HG03039 (cell line): Measurements from ENCODE around the gene ACKR2.

ENCODE experiments used
- ATAC-seq: cut with Tn5 transposase; IDR thresholded peaks from one replicate; pipeline ENCODE4 v1.9.1; 2021; ENCODE audit warnings: mild to moderate bottlenecking, moderate library complexity; ENCODE audit not compliant: unreplicated experiment

The ACKR2 gene, protein sequence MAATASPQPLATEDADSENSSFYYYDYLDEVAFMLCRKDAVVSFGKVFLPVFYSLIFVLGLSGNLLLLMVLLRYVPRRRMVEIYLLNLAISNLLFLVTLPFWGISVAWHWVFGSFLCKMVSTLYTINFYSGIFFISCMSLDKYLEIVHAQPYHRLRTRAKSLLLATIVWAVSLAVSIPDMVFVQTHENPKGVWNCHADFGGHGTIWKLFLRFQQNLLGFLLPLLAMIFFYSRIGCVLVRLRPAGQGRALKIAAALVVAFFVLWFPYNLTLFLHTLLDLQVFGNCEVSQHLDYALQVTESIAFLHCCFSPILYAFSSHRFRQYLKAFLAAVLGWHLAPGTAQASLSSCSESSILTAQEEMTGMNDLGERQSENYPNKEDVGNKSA

DNA sequence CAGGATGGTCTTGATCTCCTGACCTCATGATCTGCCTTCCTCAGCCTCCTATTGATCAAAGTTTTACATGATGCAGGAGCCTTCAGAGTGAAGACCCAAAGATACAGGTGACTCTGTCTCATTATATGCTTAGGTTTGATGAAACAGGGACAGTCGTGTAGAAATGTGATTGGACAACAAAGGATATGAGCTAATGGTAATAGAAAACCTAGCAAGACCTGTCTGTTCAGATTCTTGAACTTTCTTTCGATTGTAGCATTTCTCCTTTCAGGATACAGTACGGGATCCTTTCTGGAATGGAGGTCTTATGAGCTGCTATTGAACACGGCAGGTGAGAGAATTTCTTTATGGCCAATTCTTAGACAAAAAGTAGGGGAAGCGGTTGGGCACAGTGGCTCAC, at the start of gene ACKR2:
TSS of gene ACKR2 (plus strand) at position 244 of the 400 bp plus-strand sequence. CDS start 55,058 bp downstream, outside the sequence.
- ATAC-seq, result no peak

DNA sequence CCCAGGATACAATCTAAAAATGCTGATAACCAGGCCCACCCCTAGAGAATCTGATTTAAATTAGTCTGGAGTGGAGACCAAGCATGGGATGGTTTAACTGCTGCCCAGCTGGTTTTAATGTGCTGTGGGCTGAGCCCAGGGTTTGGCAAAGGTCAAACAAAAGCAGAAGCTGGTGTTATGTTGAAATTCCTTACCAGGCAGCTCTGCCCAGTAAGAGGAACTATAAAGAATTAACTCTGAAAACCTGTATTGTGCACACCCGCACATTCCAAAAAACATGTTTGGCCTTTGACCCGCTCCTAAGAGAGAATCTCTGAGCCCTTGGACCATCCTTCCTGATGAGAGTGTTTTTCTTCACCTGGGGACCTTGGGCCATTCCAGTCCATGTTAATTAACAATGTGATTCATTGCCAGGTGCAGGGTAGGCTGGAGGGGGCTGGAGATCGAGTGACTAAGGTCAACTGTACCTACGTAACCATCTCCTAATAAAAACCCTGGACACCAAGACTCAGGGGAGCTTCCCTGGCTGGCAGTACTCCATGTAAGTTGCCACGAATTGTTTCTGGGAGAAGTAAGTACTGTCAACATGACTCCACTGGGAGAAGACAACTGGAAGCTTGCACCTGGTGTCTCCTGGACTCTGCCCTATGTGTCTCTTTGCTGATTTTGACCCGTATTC, 47.1 kb upstream of the ACKR2 start:
- ATAC-seq, result no peak

DNA sequence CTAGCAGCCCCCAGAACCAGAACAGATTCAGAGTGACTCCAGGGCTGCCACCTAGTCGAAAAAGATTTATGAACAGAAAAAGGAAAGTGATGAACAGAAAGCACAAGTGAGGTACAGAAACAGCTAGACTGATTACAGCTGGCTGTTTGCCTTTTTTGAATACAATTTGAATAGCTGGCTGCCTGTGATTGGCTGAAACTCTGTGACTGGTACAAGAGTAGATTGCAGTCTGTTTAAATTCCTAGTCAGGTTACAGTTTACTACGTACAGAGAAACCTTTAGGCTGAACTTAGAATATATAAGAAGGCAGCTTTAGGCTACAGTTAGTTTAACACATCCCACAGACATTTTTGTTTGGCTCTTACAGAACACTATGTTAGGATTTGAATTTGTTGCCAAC, 46.2 kb upstream of the ACKR2 start:
- ATAC-seq, result no peak

DNA sequence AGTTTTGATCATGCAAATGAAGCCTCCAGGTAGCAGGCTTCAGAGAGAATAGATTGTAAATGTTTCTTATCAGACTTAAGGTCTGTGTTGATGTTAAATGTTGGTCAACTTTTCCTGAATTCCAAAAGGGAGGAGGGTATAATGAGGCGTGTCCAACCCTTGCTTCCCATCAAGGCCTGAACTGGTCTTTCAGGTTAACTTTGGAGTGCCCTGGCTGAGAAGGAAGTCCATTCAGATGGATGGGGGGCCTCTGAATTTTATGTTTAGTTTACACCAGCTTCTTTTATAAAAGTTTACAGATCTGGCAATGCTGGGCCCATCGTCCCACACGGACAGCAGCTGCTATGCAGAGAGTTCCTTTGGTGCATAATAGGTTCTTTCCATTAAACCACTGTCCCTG, 45.1 kb upstream of the ACKR2 start:
- no peak for ATAC-seq

DNA sequence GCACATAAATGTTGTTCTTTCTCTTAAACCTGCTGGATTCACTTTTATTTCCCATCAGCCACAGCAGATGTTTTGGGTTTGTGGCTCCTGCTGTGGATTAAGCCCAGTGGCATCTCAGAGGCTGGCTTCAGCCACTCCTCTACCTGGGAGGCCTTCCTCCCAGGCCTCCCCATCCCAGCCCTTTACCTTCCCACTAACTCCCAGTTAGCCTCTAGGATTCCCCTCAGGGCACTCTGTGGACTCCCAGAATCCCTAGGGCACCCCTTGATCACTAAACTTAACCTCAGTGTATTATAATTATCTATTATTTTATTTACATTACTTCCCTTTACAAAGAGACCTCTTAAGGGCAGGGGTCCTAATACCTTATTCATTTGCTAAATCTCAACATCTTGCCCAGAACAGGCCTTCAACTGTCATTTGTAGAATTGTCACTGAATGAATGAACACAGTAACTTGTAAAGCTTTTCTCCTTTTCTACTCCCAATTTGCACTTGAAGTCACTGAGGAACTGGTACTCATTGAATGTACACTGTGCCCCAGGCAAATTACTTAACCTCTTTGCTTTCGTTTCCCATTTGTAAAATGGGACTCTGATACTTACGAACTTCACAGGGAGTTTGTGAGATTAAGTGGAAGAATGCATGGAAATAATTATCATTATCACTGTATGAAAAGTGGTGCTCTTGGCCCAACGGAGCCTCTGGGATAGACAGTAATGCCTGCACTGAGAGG, 44.5 kb upstream of the ACKR2 start:
- ATAC-seq, result no peak

DNA sequence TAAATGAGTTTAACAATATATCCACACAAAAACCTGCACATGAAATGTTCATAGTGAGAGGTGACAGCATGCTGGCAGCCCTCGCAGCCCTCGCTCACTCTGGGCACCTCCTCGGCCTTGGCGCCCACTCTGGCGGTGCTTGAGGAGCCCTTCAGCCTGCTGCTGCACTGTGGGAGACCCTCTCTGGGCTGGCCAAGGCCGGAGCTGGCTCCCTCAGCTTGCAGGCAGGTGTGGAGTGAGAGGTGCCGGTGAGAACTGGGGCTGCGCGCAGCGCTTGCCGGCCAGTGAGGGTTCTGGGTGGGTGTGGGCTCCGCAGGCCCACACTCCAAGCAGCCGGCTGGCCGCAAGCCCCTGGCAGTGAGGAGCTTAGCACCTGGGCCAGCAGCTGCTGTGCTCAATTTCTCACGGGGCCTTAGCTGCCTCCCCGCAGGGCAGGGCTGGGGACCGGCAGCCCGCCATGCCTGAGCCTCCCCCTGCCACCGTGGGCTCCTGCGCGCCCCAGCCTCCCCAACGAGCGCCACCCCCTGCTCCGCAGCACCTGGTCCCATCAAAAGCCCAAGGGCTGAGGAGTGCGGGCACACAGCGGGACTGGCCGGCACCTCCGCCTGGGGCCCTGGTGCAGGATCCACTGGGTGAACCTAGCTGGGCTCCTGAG, 39.6 kb upstream of the ACKR2 start:
- no peak for ATAC-seq

DNA sequence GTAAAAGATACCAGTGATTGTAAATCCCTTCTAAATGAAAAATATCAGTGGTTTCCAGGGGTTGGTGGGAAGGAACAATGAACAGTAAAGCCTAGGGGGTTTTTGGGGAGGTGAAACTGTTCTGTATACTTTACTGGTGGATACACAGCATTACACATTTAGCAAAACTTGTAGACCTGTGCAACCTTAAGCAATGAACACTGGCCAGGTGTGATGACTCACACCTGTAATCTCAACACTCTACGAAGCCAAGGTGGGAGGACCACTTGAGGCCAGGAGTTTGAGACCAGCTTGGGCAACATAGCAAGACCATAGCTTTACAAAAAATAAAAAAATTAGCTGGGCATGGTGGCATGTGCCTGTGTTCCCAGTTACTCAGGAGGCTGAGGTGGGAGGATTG, 38.0 kb upstream of the ACKR2 start:
- no peak for ATAC-seq

DNA sequence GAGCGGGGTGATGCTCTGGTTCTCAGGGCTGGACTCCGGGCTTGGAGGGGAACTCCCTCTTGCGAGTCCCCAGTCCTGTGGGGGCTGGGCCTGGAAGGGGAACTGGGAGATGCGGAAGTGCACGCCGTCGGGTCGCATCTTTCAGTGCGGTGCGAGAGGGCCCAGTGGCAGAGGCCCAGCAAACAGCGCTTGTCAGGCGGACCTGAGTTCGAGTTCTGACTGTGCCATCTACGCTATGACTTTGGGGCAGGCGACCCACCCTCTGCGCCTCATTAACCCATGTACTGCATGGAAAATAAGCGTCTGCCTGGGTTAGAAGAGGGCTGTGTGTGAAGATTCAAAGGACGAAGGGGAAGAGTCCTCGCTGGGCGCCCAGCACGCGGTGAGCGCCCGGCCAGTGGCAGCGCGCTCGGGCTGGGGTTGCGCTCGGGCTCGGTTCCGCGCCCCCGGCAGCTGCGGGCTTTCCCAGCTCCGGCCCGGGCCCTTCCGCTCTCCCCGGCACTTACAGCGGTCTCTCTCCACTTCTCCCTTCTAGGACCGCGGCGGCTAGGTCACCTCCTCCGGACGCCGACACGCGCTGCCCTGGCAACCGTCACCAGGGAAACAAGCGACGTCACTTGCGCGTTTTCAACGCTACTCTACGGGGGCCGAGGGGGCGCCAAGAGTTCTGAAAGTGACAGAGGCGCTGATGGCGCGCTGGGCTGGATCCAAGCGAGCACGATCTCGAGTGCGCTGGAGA, 36.4 kb upstream of the ACKR2 start, which contains the start of gene CCDC13:
TSS of gene CCDC13 (minus strand) at position 584 of the 739 bp plus-strand sequence. CDS start 14,908 bp downstream, outside the sequence.
- peak; percentile 97 for ATAC-seq

DNA sequence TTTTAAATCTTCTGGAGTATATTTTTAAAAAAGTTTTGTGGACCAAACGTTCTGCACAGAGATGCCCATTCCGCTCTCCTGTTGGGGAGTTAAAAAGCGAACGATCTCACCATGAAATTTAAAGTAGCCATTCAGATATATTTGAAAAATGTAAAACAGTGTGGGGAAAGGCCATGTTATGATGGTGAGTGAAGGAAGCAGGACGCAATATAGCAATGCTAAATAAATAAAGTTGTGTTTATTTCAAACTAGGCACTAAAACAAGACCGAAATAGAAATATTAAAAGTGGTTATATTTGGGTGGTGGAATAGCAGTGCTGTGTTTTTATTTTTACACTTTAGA, 35.9 kb upstream of the ACKR2 start:
- ATAC-seq, result peak; percentile 5

DNA sequence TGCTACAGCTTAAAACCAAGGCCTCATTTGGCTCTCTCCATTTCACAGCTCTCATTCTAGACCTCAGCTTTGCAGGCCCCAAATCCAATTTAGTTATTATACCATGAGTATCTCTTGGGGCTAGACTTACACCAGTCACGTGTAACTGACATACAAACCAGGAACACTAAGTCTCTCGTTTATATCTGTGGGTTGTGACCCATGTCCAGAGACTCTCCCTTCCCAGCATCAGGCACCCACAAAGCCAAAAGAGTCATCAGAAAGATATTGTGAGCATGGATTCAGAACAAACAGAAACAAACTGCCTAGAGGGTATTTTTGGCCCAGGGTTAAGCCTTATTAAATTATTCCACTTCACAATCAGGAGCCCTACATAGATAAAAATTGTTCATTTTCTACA, 30.6 kb upstream of the ACKR2 start:
- ATAC-seq, result no peak

DNA sequence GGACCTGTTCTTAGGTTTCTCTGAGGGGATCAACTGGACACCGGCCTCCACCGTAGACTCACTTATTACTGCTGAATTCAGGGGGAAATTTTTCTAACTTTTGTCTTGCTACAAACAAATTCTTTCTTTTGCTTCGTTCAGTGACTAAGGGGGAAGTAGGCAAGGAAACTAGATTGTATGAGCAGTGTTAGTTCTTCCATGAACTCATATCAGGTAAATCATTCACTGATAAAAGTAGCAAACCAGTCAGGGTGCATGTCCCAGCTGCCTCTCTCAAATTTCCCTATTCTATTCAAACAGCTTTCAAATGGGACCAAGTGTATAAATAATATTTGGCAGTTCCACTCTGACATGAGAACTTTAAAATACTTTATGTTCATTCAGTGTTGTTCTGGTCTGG, 28.8 kb upstream of the ACKR2 start:
- ATAC-seq, result no peak

DNA sequence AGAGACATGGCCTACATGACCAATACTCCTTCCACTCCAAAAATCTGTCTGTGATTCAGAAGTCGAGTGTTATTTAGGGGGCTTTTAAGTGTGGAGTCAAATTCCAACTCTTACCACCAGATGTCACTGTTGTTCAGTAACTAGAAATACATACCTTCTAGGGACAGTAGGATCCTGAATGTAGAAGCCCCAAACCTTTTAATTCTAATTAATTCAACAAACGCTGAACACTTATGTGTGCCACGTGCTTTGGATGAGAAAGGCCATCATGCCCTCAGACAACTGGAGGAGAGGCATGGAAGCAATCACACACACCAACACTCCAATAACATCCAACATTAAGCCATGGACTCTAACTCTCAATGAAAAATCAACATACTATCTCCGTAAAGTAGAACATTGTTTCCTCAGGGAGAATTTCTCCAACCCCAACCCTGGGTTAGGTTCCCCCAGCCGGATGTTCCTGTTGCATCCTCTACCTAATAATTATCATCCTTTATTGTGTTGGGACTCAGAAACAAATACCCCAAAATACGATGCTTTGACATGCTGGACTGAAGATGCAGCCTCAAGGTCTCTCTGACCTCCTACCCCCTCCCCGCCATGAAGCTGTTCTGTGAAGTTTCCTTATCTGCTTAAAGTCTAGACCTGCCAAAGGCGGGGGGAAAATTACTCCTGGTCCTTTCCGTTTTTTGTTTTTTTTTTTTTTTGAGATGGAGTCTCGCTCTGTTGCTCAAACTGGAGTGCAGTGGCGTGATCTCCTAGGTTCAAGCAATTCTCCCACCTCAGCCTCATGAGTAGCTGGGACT, 28.1 kb upstream of the ACKR2 start:
- no peak for ATAC-seq

DNA sequence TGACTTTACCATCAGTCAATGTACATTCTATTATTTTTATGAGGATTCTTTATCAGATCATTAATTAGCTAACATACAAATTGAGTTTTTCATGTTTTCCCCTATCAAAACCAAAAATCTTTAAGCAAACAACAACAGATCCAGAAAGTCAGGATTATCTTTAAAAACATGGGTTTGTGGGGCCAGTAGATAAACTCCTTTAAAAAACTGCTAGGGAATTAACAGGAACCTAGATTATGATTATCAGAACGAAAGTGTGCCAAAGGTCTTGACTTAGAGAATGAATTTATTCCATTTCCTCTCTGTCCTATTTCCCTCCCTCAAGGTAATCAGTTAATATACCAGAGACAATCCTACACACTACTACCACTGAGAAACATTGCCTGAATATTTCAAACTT, 23.0 kb upstream of the ACKR2 start:
- ATAC-seq, result no peak

DNA sequence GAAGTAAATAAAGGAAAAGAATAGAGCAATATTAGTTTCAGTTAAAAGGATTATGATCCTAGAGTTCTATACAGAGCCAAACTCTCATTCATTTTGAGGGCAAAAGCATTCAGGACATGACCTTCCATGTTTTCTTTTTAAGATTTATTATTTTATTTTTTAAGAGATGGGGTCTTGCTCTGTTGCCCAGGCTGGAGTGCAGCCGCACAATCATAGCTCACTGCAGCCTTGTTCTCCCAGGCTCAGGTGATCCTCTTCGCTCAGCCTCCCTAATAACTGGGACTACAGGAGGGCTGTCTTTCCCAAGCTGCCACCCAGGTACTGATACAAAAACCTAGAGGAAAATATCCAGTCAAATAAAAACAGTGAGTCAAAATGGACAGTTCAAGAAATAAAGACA, 22.6 kb upstream of the ACKR2 start:
- no peak for ATAC-seq

DNA sequence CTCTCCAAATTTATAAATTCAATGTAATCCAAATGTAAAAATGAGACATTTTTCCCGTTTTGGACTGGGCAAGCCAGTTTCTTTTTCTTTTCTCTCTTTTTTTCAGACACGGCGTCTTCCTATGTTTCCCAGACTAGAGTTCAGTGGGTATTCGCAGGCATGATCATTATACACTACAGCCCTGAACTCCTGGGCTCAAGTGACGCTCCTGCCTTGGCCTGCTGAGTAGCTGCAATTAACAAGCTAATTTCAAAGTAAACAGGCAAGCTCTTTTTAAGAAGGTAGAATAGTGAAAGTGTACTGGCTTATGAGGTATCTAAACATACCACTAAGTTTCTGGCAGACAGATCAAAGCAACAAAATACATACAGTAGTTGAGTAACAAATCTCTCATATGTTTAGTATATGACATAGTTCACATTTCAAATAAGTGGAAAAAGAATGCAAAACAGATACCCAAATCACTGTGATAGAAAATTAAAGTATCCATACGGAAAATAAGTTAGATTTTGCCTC, 18.5 kb upstream of the ACKR2 start:
- no peak for ATAC-seq

DNA sequence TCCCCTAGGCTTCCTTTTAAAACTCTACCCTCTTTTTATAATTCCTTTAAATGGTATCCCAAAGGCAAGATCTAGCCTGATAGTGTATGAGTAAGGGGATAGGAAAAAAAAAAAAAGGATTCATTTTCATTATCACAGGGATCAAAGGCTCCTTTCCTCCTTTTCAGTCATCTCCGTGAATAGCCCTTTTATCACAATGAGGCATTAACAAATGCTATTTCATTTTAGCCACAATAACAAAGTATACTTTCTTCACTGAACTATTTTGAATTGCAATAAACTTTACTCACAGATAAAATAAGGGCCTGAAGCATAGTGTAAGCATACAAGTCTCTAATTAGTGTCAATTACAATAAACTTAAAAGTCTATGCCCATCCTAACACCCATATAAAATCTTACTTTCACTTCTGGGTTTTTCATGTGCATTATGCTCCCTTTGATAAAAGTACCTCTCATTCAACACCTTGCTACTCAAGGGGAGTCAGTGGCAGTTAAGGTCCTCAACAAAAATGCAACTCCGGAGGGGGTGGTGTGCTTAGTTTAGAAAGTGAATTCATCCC, 13.5 kb upstream of the ACKR2 start:
- ATAC-seq, result no peak

DNA sequence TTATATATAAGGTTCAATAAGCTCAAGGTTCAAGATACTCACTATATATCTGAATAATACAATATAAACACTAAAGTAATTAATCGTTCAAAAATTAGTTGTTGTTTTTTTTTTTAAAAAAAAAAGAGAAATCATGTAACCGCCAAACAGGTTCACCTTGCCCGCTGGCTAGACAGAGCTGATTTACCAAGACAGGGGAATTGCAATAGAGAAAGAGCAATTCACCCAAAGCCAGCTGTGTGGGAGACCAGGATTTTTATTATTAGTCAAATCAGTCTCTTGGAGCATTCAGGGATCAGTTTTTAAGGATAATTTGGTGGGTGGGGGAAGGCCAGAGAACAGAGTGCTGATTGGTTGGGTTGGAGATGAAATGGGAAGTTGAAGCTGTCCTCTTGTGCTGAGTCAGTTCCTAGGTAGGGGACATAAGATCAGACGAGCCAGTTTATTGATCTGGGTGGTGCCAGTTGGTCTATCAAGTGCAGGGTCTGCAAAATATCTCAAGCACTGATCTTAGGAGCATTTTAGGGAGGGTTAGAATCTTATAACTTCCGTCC, 12.8 kb upstream of the ACKR2 start:
- ATAC-seq, result no peak

DNA sequence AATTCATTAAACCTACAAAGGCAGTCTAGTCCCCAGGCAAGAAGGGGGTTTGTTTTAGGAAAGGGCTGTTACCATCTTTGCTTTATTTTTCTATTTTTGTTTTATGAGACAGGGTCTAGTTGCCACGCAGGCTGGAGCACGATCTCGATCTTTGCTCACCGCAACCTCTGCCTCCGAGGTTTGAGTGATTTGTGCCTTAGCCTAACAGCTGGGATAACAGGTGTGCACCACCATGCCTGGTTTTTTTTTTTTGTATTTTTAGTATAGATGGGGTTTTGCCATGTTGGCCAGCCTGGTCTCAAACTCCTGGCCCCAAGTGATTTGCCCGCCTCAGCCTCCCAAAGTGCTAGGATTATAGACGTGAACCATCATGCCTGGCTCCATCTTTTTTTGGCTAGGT, 9.9 kb upstream of the ACKR2 start:
- ATAC-seq, result no peak

DNA sequence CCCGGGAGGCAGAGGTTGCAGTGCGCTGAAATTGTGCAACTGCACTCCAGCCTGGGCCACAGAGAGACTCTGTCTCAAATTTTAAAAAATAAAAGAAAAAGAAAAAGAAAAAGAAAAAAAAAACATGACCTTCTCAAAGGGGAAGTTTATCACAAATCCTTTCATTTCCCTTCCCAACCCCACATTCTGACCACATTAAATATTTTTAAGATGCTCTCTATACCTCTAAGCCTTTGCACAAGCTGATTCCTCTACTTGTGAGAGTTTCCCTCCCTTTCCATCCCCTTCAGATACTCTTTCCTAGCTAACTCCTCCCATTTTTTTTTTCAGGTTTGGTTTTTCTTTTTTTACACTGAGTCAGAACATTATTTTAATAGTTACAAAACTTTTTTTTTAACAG, 9.0 kb upstream of the ACKR2 start:
- no peak for ATAC-seq
